HG03432 (cell line): ENCODE results near the gene DONSON.

ENCODE experiments used
- ATAC-seq: cut with Tn5 transposase; IDR thresholded peaks from one replicate; pipeline ENCODE4 v1.9.1; 2021; ENCODE audit warnings: mild to moderate bottlenecking, moderate library complexity; ENCODE audit not compliant: unreplicated experiment

The DONSON gene

DNA sequence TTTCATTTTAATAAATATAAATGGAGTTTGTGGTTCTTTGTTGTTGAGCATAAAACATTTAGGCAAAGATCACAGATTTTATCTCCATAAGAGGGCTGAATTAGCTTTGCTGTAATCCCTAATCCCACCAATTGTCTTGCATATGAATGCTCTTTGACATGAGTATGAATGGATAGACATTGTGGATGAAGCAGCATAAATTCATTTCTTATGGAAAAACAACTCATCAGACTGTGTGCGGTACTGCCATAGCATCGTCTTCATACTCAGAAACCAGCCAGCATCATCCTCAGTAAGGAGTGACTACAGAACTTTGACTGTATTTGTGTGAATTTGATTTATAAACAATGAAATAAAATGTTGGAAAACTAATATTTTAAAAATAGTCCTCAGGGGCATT is 26.1 kb downstream of the DONSON start:
- no peak for ATAC-seq

DNA sequence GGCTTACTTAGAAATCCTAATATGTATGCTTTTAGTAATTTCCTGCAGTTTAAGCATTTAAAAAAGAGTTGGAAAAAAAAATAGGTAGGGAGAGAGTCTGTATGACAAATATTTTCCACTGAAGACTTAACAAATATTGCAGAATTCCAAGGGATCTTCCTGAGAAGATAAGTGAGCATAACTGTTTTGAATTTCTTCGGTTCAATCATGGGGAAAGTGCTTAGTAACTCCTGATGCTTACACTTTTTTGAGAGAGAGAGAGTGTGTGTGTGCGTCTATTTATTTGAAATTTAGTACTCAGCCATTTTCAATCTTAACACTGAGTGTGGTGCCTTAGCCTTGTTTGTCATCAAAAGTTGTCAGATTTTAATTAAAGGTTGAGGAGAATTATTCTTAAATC is 27.1 kb downstream of the DONSON start:
- no peak for ATAC-seq

DNA sequence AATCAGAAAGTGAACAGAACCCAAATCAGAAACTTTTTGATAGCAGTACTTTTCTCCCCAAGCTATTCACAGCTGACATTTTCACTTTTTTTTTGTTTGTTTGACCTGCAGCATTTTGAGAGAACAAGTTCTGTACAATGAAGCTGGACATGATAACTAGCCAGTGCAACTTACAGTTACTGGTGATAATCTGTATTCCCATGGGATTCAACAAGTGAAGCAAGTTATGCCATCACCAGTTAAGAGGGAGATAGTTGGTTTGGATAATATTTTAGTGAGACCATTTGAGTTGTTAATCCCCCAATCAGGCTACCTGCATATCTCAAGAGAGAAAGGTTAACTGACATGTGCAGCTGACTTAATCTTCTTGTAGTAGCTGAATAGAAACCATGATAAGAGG is 27.5 kb downstream of the DONSON start:
- ATAC-seq, result no peak

DNA sequence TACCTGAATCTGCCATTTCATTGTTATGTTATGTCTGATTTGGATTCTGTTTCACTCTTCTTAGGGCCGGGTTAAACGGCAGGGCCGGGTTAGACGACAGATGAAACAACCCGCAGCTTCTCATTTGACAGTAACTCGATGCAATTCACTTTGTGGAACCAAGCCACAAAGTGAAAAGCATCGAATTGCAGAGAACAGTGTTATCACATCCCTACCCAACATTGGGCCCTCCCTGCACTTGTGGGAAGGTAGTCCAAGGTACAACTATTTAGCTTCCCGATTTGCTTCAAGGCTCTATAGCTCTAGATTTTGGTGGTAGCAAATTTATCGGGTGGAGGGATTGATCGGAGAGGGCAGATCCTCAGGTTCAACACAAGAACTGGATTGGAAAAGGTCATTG is 28.7 kb downstream of the DONSON start:
- no peak for ATAC-seq

DNA sequence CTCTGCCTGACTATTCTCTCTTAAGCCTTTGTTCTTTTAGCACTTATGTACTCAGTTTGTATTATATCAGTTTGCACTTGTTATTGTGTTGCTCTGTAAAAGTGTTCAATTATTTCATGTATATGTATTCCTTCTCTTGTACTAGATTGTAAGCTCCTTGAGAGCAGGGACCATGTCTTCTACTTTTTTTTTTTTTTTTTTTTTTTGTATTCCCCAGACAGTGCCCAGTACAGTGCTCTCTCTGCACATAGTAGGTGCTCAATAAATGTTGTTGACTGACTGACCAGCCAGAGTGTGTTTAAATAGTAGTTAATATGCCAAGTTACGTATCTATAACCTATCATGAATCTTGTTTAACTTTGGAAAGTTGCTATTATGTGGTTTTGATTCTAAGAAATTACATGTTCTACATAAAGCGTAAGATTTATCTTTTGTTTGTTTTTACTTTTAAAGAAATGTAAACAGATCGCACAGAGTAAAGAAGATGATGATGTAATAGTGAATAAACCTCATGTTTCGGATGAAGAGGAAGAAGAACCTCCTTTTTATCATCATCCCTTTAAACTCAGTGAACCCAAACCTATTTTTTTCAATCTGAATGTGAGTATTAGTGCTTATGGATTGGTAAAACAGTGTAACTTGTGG is 29.6 kb downstream of the DONSON start:
- ATAC-seq, result no peak

DNA sequence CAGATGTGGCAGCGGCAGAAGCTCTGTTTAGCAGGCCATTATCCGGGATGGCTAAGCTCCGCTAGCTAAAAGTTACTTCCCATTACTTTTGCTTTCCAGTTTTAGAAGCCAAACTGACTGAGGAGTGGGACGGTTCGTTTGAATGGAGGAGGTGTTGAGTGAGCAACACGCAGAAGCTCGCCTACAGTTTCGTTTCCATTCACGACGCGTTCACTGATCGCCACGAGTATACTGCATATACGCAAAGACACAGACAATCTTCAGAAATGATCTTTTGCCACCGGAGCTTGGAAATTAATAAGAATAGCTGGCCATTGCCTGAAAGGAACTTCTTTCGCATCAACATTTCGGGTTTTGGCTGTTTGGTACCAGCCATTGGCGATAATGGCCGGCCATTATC is 31.0 kb downstream of the DONSON start:
- no peak for ATAC-seq

DNA sequence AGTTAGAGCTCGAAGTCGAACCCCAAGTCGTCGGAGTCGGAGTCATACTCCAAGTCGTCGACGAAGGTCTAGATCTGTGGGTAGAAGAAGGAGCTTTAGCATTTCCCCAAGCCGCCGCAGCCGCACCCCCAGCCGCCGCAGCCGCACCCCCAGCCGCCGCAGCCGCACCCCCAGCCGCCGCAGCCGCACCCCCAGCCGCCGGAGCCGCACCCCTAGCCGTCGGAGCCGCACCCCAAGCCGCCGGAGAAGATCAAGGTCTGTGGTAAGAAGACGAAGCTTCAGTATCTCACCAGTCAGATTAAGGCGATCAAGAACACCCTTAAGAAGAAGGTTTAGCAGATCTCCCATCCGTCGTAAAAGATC is 33.5 kb downstream of the DONSON start:
- ATAC-seq, result no peak

DNA sequence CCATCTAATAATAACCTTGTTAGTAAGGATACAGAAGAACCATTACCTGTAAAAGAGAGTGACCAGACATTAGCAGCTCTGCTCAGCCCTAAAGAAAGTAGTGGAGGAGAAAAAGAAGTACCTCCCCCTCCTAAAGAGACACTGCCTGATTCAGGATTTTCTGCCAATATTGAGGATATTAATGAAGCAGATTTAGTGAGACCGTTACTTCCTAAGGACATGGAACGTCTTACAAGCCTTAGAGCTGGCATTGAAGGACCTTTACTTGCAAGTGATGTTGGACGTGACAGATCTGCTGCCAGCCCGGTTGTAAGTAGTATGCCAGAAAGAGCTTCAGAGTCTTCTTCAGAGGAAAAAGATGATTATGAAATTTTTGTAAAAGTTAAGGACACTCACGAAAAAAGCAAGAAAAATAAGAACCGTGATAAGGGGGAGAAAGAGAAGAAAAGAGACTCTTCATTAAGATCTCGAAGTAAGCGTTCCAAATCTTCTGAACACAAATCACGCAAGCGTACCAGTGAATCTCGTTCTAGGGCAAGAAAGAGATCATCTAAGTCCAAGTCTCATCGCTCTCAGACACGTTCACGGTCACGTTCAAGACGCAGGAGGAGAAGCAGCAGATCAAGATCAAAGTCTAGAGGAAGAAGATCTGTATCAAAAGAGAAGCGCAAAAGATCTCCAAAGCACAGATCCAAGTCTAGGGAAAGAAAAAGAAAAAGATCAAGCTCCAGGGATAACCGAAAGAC is 34.1 kb downstream of the DONSON start:
- no peak for ATAC-seq

DNA sequence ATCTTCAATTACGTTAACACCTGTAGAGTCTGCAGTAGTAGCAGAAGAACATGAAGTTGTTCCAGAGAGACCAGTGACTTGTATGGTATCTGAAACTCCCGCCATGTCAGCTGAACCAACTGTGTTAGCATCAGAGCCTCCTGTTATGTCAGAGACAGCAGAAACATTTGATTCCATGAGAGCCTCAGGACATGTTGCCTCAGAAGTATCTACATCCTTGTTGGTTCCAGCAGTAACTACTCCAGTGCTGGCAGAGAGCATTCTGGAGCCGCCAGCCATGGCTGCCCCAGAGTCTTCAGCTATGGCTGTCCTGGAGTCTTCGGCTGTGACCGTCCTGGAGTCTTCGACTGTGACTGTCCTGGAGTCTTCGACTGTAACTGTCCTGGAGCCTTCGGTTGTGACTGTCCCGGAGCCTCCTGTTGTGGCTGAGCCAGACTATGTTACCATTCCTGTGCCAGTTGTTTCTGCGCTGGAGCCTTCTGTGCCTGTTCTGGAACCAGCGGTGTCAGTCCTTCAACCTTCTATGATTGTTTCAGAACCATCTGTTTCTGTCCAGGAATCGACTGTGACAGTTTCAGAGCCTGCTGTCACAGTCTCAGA is 35.4 kb downstream of the DONSON start:
- no peak for ATAC-seq

DNA sequence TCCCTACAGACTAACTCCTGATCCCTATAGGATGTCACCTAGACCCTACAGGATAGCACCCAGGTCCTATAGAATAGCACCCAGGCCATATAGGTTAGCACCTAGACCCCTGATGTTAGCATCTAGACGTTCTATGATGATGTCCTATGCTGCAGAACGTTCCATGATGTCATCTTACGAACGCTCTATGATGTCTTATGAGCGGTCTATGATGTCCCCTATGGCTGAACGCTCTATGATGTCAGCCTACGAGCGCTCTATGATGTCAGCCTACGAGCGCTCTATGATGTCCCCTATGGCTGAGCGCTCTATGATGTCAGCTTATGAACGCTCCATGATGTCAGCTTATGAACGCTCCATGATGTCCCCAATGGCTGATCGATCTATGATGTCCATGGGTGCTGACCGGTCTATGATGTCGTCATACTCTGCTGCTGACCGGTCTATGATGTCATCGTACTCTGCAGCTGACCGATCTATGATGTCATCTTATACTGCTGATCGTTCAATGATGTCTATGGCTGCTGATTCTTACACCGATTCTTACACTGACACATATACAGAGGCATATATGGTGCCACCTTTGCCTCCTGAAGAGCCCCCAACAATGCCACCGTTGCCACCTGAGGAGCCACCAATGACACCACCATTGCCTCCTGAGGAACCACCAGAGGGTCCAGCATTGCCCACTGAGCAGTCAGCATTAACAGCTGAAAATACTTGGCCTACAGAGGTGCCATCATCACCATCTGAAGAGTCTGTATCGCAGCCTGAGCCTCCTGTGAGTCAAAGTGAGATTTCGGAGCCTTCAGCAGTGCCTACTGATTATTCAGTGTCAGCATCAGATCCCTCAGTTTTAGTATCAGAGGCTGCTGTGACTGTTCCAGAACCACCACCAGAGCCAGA is 36.1 kb downstream of the DONSON start:
- no peak for ATAC-seq

DNA sequence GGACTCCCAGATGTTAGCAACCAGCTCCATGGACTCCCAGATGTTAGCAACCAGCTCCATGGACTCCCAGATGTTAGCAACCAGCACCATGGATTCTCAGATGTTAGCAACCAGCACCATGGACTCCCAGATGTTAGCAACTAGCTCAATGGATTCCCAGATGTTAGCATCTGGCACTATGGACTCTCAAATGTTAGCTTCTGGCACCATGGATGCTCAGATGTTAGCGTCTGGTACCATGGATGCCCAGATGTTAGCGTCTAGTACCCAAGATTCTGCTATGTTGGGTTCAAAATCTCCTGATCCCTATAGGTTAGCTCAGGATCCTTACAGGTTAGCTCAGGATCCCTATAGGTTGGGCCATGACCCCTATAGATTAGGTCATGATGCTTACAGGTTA is 36.8 kb downstream of the DONSON start:
- ATAC-seq, result no peak

DNA sequence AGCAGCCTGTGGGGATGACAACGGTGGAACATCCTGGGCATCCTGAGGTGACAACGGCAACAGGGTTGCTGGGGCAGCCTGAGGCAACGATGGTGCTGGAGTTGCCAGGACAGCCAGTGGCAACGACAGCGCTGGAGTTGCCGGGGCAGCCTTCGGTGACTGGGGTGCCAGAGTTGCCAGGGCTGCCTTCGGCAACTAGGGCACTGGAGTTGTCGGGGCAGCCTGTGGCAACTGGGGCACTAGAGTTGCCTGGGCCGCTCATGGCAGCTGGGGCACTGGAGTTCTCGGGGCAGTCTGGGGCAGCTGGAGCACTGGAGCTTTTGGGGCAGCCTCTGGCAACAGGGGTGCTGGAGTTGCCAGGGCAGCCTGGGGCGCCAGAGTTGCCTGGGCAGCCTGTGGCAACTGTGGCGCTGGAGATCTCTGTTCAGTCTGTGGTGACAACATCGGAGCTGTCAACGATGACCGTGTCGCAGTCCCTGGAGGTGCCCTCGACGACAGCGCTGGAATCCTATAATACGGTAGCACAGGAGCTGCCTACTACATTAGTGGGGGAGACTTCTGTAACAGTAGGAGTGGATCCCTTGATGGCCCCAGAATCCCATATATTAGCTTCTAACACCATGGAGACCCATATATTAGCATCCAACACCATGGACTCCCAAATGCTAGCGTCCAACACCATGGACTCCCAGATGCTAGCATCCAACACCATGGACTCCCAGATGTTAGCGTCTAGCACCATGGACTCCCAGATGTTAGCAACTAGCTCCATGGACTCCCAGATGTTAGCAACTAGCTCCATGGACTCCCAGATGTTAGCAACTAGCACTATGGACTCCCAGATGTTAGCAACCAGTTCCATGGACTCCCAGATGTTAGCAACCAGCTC is 37.5 kb downstream of the DONSON start:
- ATAC-seq, result no peak

DNA sequence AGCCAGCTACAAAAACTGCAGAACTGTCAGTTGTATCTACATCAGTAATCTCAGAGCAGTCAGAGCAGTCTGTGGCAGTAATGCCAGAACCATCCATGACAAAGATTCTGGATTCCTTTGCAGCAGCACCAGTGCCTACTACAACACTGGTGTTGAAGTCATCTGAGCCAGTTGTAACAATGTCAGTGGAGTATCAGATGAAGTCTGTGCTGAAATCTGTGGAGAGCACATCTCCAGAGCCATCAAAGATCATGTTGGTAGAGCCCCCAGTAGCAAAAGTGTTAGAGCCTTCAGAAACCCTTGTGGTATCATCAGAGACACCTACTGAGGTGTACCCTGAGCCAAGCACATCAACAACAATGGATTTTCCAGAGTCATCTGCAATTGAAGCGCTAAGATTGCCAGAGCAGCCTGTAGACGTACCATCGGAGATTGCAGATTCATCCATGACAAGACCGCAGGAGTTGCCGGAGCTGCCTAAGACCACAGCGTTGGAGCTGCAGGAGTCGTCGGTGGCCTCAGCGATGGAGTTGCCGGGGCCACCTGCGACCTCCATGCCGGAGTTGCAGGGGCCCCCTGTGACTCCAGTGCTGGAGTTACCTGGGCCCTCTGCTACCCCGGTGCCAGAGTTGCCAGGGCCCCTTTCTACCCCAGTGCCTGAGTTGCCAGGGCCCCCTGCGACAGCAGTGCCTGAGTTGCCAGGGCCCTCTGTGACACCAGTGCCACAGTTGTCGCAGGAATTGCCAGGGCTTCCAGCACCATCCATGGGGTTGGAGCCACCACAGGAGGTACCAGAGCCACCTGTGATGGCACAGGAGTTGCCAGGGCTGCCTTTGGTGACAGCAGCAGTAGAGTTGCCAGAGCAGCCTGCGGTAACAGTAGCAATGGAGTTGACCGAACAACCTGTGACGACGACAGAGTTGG is 38.4 kb downstream of the DONSON start:
- ATAC-seq, result no peak

DNA sequence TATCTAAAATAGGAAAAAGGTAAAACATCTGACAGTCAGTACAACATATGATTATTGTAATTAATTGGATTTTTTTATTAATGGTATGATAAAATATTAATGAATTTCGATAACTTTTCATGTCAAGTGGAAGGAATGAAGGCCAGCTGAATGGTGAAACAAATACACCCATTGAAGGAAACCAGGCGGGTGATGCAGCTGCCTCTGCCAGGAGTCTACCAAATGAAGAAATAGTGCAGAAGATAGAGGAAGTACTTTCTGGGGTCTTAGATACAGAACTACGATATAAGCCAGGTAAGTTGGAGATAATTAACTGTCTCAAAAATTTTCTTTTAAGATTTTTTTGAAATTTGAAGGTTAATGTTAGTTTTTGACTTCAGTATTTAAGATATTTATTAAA is 42.4 kb downstream of the DONSON start:
- ATAC-seq, result no peak

DNA sequence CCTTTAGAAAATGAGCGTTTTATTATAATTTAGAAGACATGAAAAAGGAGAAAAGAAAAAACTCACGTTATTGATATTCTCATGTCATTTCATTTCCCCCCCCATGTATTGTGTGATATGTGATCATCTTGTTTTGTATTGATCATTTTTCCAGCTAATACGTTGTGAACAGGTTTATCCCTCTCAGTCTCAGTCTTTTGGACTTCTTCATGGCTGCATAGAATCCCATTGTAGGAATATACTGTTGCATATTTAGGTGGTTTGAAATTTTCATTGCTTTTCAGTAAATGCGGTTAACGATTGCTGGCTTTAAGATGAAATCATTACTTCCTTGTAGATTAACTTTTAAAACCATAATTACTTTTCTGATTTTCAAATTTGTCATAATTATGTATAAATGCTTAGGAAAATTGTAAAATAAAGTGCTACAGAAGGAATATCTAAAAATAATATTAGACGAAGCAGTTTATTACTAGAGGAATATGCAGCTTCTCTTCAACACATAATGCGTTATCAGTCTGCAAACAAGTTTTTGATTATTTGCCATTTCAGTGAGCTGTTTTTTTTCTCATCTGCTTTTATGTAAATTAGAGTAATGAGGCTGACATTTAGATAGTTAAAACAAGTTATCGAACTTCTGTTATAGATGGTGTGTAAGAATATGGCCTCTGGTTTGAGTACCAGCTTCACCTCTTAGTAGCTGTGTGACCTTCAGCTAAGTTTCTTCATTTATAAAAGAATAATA is 43.9 kb downstream of the DONSON start:
- ATAC-seq, result no peak

DNA sequence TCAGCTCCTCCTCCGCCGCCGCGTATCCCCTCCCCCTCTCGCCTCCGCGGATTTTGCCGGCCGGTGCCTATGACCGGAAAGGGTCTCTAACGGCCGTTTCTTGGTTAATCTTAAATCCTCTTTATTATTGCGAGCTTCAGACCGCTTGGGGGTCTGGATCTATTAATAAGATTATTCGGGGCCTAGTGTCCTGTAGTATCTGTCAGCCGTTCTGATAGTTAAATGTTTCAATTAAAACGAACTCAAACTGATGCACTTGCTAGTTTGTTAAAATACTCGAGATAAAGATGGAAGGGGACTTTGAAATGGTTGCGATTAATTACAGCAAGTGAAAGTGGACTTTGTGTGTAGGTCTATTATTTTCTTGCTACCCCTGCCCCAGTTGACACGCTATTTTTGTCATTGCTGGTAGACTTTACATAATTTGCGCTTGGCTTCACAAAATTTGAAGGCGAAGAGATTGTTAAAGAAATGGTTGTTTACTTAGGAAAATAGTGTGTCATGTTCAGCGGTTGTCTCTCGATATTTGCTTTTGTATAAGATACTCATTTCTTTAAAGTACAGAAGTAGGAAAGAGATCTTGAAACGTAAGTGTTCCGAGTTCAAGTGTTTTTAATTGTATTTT is 44.9 kb downstream of the DONSON start:
- peak; percentile 12 for ATAC-seq

DNA sequence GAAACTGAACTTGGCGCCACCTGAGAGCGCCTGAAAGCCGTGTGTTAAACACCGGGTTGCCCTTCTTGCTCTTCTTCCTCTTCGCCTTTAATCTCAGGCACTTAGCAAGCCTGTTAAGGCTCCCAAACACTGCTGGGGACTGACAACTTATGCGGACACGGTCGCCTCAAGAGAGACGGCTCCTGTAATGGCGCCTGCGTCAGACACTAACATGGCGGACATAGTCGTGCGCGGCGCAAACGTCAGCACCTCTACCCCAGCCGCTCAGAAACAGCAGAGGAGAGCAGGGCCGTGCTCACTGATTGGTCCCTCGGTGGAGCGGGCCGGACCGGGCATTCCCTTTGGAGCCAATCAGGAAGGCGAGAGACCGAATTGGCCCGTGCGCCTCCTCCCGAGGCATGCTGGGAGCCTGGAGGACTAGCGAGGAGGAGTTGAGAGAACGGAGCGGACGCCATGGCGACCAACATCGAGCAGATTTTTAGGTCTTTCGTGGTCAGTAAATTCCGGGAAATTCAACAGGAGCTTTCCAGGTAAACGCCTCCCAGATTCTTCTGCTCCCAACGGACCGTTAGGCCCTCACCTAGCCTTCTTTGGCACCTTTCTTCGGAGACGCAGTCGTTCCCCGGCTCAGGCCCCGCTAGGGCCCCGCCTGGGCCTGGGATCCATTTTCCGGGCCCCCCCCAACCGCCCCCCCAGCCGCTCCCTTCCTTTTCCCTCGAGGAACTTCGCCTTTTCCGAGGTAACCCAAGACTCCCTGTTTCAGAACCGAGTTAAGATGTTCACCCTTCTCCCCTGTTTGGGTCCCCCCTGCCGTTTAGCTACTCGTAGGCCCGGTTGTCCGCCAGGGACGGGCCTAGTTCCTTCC is 45.6 kb downstream of the DONSON start, which contains the start of gene SON:
Gene SON, plus strand, starts transcription at position 399 of the 865 bp plus-strand sequence. Its CDS starts 55 bp downstream, at position 454.
- peak; percentile 92 for ATAC-seq
